Glutamatergic neuron (in vitro differentiated cells): ENCODE data around the gene EGFL7. TPM values are rescaled to one million over a fixed set of nuclear protein-coding genes. Genes with fewer than 3 reads are reported as not detected.

Experiments
- DNase-seq: peaks from one replicate; pipeline ENCODE4 v3.0.0; 2022
- H3K27ac Mint-ChIP-seq: one replicate; pipeline ENCODE4 v1.8.0; 2020; ENCODE audit warnings: mild to moderate bottlenecking, mixed read lengths, inconsistent platforms; ENCODE audit not compliant: unreplicated experiment
- H3K27me3 Mint-ChIP-seq: one replicate; pipeline ENCODE4 v1.8.0; 2020; ENCODE audit warnings: mild to moderate bottlenecking, moderate library complexity, mixed read lengths, inconsistent platforms; ENCODE audit not compliant: unreplicated experiment
- H3K36me3 Mint-ChIP-seq: one replicate; pipeline ENCODE4 v1.8.0; 2020; ENCODE audit warnings: mild to moderate bottlenecking, mixed read lengths, inconsistent platforms; ENCODE audit not compliant: unreplicated experiment
- H3K4me1 Mint-ChIP-seq: one replicate; pipeline ENCODE4 v1.8.0; 2020; ENCODE audit warnings: mild to moderate bottlenecking, low read depth, mixed read lengths, inconsistent platforms; ENCODE audit not compliant: unreplicated experiment
- H3K4me3 Mint-ChIP-seq: one replicate; pipeline ENCODE4 v1.8.0; 2020; ENCODE audit warnings: mild to moderate bottlenecking, mixed read lengths, inconsistent platforms; ENCODE audit not compliant: unreplicated experiment
- H3K9me3 Mint-ChIP-seq: one replicate; pipeline ENCODE4 v1.8.0; 2020; ENCODE audit warnings: mild to moderate bottlenecking, moderate library complexity, mixed read lengths, inconsistent platforms; ENCODE audit not compliant: unreplicated experiment
- total RNA-seq: library from RNA; stranded (reverse); fragmentation: NEBNext Ultra II Directional; extraction: Animal tissue kit (Norgen Biotek cat#: 25700); gene quantifications from one replicate; pipeline ENCODE4 v1.2.1, GENCODE V29; 2021; ENCODE audit not compliant: unreplicated experiment
- TF ChIP-seq, protein P1 (sequence below): fragments of 200-600 bp; sonication (generic); IDR thresholded peaks from one replicate; pipeline ENCODE4 v1.5.0; 2021; ENCODE audit not compliant: partially characterized antibody, unreplicated experiment

Gene EGFL7
- total RNA-seq, 1 donor from 2014 or later = 8.1 TPM

- Mint-ChIP-seq H3K4me1 (peaks cover 12% of the 10 kb centered on the region), H3K27ac (peak overlapping the region; percentile 89), H3K27me3 (peaks cover 6% of the 10 kb centered on the region), H3K9me3 (peaks cover 4% of the 10 kb centered on the region), H3K36me3 (no peaks in the 10 kb centered on the region), H3K4me3 (no peak overlapping the region)
- peak; percentile 72 for DNase-seq
- TF ChIP-seq, protein P1, sequence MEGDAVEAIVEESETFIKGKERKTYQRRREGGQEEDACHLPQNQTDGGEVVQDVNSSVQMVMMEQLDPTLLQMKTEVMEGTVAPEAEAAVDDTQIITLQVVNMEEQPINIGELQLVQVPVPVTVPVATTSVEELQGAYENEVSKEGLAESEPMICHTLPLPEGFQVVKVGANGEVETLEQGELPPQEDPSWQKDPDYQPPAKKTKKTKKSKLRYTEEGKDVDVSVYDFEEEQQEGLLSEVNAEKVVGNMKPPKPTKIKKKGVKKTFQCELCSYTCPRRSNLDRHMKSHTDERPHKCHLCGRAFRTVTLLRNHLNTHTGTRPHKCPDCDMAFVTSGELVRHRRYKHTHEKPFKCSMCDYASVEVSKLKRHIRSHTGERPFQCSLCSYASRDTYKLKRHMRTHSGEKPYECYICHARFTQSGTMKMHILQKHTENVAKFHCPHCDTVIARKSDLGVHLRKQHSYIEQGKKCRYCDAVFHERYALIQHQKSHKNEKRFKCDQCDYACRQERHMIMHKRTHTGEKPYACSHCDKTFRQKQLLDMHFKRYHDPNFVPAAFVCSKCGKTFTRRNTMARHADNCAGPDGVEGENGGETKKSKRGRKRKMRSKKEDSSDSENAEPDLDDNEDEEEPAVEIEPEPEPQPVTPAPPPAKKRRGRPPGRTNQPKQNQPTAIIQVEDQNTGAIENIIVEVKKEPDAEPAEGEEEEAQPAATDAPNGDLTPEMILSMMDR = peak; percentile 18
Measured at GRCh38 chr9:136695955-136696354, 33.2 kb downstream of the EGFL7 start.

GRCh38 chr9:136696502-136696901, 33.8 kb downstream of the EGFL7 start:
- TF ChIP-seq, protein P1 = no peak
- DNase-seq = peak; percentile 62
- H3K9me3 Mint-ChIP-seq = peaks cover 4% of the 10 kb centered on the region
- peak overlapping the region; percentile 89 for H3K27ac Mint-ChIP-seq
- H3K4me1 Mint-ChIP-seq = peaks cover 10% of the 10 kb centered on the region
- peaks cover 8% of the 10 kb centered on the region for H3K27me3 Mint-ChIP-seq
- no peak overlapping the region for H3K4me3 Mint-ChIP-seq
- H3K36me3 Mint-ChIP-seq = no peaks in the 10 kb centered on the region

- Mint-ChIP-seq H3K4me3 (no peak overlapping the region), H3K27ac (peak overlapping the region; percentile 78), H3K9me3 (peaks cover 4% of the 10 kb centered on the region), H3K36me3 (no peaks in the 10 kb centered on the region), H3K27me3 (peaks cover 8% of the 10 kb centered on the region), H3K4me1 (peaks cover 10% of the 10 kb centered on the region)
- TF ChIP-seq, protein P1 = no peak
- no peak for DNase-seq
Measured at GRCh38 chr9:136697146-136697820, 34.6 kb downstream of the EGFL7 start.

- peaks cover 10% of the 10 kb centered on the region for H3K4me1 Mint-ChIP-seq
- H3K9me3 Mint-ChIP-seq = peaks cover 4% of the 10 kb centered on the region
- no peaks in the 10 kb centered on the region for H3K36me3 Mint-ChIP-seq
- peaks cover 7% of the 10 kb centered on the region for H3K27me3 Mint-ChIP-seq
- H3K4me3 Mint-ChIP-seq = no peak overlapping the region
- TF ChIP-seq, protein P1 = no peak
- no peak overlapping the region for H3K27ac Mint-ChIP-seq
- DNase-seq = no peak
Measured at GRCh38 chr9:136697821-136698526, 35.3 kb downstream of the EGFL7 start.
